ENCODE data around the gene ORC3. TPM values are rescaled to one million over a fixed set of nuclear protein-coding genes. Genes with fewer than 3 reads are reported as not detected.

The ORC3 gene
- total RNA-seq, 2 donors from 2014 or later = 8.2 to 14.8 TPM

- Histone ChIP-seq H3K27ac (no peak overlapping the region), H3K36me3 (replicated peaks in 1 of 2; ENCODE audit: insufficient read depth in 1 of 2, low read depth in 2 of 2) (no peaks in the 10 kb centered on the region), H3K27me3 (no peaks in the 10 kb centered on the region), H3K4me1 (peaks cover 6% of the 10 kb centered on the region), H3K4me3 (no peak overlapping the region), H3K9me3 (no peaks in the 10 kb centered on the region)
- no peak for TF ChIP-seq CTCF (IDR thresholded peaks at IDR 0.05)
- no peak for TF ChIP-seq POLR2A (IDR thresholded peaks at IDR 0.05)
- 43 to 52% methylated on average over 2 of the region's 2 CpGs for WGBS, 2 donors
- intact Hi-C loops (cut with DNase I) = no loop called here
- DNase-seq (no peak), ATAC-seq (no peak)
These were observed 15.6 kb upstream of the ORC3 start for GRCh38 chr6:87574237-87574804.

- TF ChIP-seq CTCF (IDR thresholded peaks at IDR 0.05) (no peak), POLR2A (IDR thresholded peaks at IDR 0.05) (no peak)
- no peaks in the 10 kb centered on the region for H3K36me3 ChIP-seq (replicated peaks in 1 of 2; ENCODE audit: insufficient read depth in 1 of 2, low read depth in 2 of 2)
- no peak overlapping the region for H3K4me3 ChIP-seq
- no peaks in the 10 kb centered on the region for H3K27me3 ChIP-seq
- WGBS, 2 donors = 69 to 75% methylated on average over 2 of the region's 2 CpGs
- DNase-seq (no peak), ATAC-seq (no peak)
- H3K27ac ChIP-seq = no peak overlapping the region
- intact Hi-C loops (cut with DNase I) = no loop called here
- H3K9me3 ChIP-seq = no peaks in the 10 kb centered on the region
- peaks cover 6% of the 10 kb centered on the region for H3K4me1 ChIP-seq
These were observed 14.5 kb upstream of the ORC3 start for GRCh38 chr6:87575423-87575822.

GRCh38 chr6:87583822-87584221 is 6.1 kb upstream of the ORC3 start:
- H3K36me3 ChIP-seq (replicated peaks in 1 of 2; ENCODE audit: insufficient read depth in 1 of 2, low read depth in 2 of 2) = no peaks in the 10 kb centered on the region
- H3K4me1 ChIP-seq = peaks cover 26% of the 10 kb centered on the region
- H3K27me3 ChIP-seq = no peaks in the 10 kb centered on the region
- H3K27ac ChIP-seq = no peak overlapping the region
- no peak for ATAC-seq
- no peak overlapping the region for H3K4me3 ChIP-seq
- H3K9me3 ChIP-seq = no peaks in the 10 kb centered on the region
- WGBS, 2 donors = 59 to 78% methylated on average over 4 of the region's 4 CpGs
- intact Hi-C loops (cut with DNase I) = no loop called here
- no peak for TF ChIP-seq CTCF (IDR thresholded peaks at IDR 0.05)
- TF ChIP-seq POLR2A (IDR thresholded peaks at IDR 0.05) = no peak
- DNase-seq = no peak

- WGBS, 2 donors = 91 to 92% methylated on average over 8 of the region's 8 CpGs
- Histone ChIP-seq H3K9me3 (no peaks in the 10 kb centered on the region), H3K36me3 (replicated peaks in 1 of 2; ENCODE audit: insufficient read depth in 1 of 2, low read depth in 2 of 2) (no peaks in the 10 kb centered on the region), H3K4me1 (peaks cover 37% of the 10 kb centered on the region), H3K4me3 (no peak overlapping the region), H3K27ac (no peak overlapping the region), H3K27me3 (no peaks in the 10 kb centered on the region)
- DNase-seq (no peak), ATAC-seq (no peak)
- TF ChIP-seq POLR2A (IDR thresholded peaks at IDR 0.05) (no peak), CTCF (IDR thresholded peaks at IDR 0.05) (no peak)
- intact Hi-C loops (cut with DNase I) = no loop called here
These were observed 3.4 kb upstream of the ORC3 start for GRCh38 chr6:87586371-87587077.

Measured in body of pancreas (tissue), 4 donors.